Nephron (organoid): Measurements from ENCODE around the gene TSPOAP1.

Experiments used
- H3K27ac Mint-ChIP-seq, 3 experiments: 2 replicates each; pipeline ENCODE4 v1.8.0; 2020; ENCODE audit warnings: mixed read lengths in 3 of 3, mild to moderate bottlenecking in 2 of 3, moderate library complexity in 1 of 3
- H3K27me3 Mint-ChIP-seq: 2 replicates; pipeline ENCODE4 v1.8.0; 2021; ENCODE audit warnings: low read depth, mild to moderate bottlenecking, moderate library complexity, mixed read lengths
- H3K36me3 Mint-ChIP-seq: 2 replicates; pipeline ENCODE4 v1.8.0; 2020; ENCODE audit warnings: low read depth, mixed read lengths
- H3K4me1 Mint-ChIP-seq: 2 replicates; pipeline ENCODE4 v1.8.0; 2020; ENCODE audit warnings: mixed read lengths
- H3K4me3 Mint-ChIP-seq, 3 experiments: 2 replicates each; pipeline ENCODE4 v1.8.0; 2020; ENCODE audit warnings: mild to moderate bottlenecking in 3 of 3, mixed read lengths in 3 of 3, moderate library complexity in 2 of 3
- H3K9me3 Mint-ChIP-seq: 2 replicates; pipeline ENCODE4 v1.8.0; 2020; ENCODE audit warnings: mixed read lengths
- CTCF ChIP-seq, 3 experiments: fragments of 200-600 bp; sonication (generic); IDR thresholded peaks; one replicate each; pipeline ENCODE4 v1.5.0; 2021; ENCODE audit warnings: antibody characterized with exemption in 3 of 3; ENCODE audit not compliant: unreplicated experiment in 3 of 3

TSPOAP1 gene

GRCh38 chr17:58267347-58268324 lies 61.0 kb downstream of the TSPOAP1 start:
- no peak overlapping the region for H3K27ac Mint-ChIP-seq
- no peak overlapping the region for H3K4me3 Mint-ChIP-seq
- no peaks in the 10 kb centered on the region for H3K9me3 Mint-ChIP-seq
- H3K27me3 Mint-ChIP-seq = peaks cover 44% of the 10 kb centered on the region
- TF ChIP-seq CTCF (IDR thresholded peaks at IDR 0.05; ENCODE audit: unreplicated experiment in 3 of 3) = no peak
- H3K4me1 Mint-ChIP-seq = no peaks in the 10 kb centered on the region
- H3K36me3 Mint-ChIP-seq = no peaks in the 10 kb centered on the region

GRCh38 chr17:58265902-58266875 lies 62.4 kb downstream of the TSPOAP1 start:
- Mint-ChIP-seq H3K27ac (no peak overlapping the region), H3K4me1 (no peaks in the 10 kb centered on the region), H3K36me3 (no peaks in the 10 kb centered on the region), H3K27me3 (peaks cover 59% of the 10 kb centered on the region), H3K4me3 (no peak overlapping the region), H3K9me3 (no peaks in the 10 kb centered on the region)
- TF ChIP-seq CTCF (IDR thresholded peaks at IDR 0.05; ENCODE audit: unreplicated experiment in 3 of 3) = no peak

GRCh38 chr17:58265271-58265670 lies 63.3 kb downstream of the TSPOAP1 start:
- no peaks in the 10 kb centered on the region for H3K36me3 Mint-ChIP-seq

GRCh38 chr17:58264407-58265103 lies 64.0 kb downstream of the TSPOAP1 start:
- H3K4me1 Mint-ChIP-seq = no peaks in the 10 kb centered on the region
- H3K4me3 Mint-ChIP-seq = no peak overlapping the region
- no peaks in the 10 kb centered on the region for H3K9me3 Mint-ChIP-seq
- peaks cover 75% of the 10 kb centered on the region for H3K27me3 Mint-ChIP-seq
- TF ChIP-seq CTCF (IDR thresholded peaks at IDR 0.05; ENCODE audit: unreplicated experiment in 3 of 3) = no peak
- no peaks in the 10 kb centered on the region for H3K36me3 Mint-ChIP-seq
- no peak overlapping the region for H3K27ac Mint-ChIP-seq

More at GRCh38 chr17:58265271-58265670, 63.3 kb downstream of the TSPOAP1 start:
- no peak for TF ChIP-seq CTCF (IDR thresholded peaks at IDR 0.05; ENCODE audit: unreplicated experiment in 3 of 3)
- H3K9me3 Mint-ChIP-seq = no peaks in the 10 kb centered on the region
- peaks cover 68% of the 10 kb centered on the region for H3K27me3 Mint-ChIP-seq
- no peak overlapping the region for H3K4me3 Mint-ChIP-seq
- H3K27ac Mint-ChIP-seq = no peak overlapping the region
- H3K4me1 Mint-ChIP-seq = no peaks in the 10 kb centered on the region

- no peak overlapping the region for H3K27ac Mint-ChIP-seq
Measured at GRCh38 chr17:58263773-58264172, 64.8 kb downstream of the TSPOAP1 start.

More at GRCh38 chr17:58263773-58264172, 64.8 kb downstream of the TSPOAP1 start:
- Mint-ChIP-seq H3K27me3 (peaks cover 83% of the 10 kb centered on the region), H3K9me3 (no peaks in the 10 kb centered on the region), H3K4me3 (no peak overlapping the region), H3K36me3 (no peaks in the 10 kb centered on the region), H3K4me1 (no peaks in the 10 kb centered on the region)
- TF ChIP-seq CTCF (IDR thresholded peaks at IDR 0.05; ENCODE audit: unreplicated experiment in 3 of 3) = no peak
